PC-9 (cell line): ENCODE data around the gene ANKS1B. TPM values are rescaled to one million over a fixed set of nuclear protein-coding genes. Genes with fewer than 3 reads are reported as not detected.

Experiments
- BruUV-seq: library from RNA; stranded (reverse); fragments of 400-500 nt; replicated peaks from 2 replicates; lab custom pipeline; 2021; lab: Mats Ljungman, UMichigan
- CTCF ChIA-PET: fragments of 300-600 bp; sonication (Branson Sonifier 250); formaldehyde crosslinking; loops from one replicate; lab custom pipeline; 2022; ENCODE audit warnings: antibody characterized with exemption; lab: Charles Lee
- POLR2A ChIA-PET: fragments of 300-600 bp; sonication (Branson Sonifier 250); formaldehyde crosslinking; loops from one replicate; lab custom pipeline; 2022; ENCODE audit warnings: antibody characterized with exemption; ENCODE audit not compliant: unreplicated experiment; lab: Charles Lee
- DNase-seq, 2 experiments: peaks; one replicate each; pipeline versions ENCODE4 v3.0.0 to v3.0.0-alpha.2; 2015 to 2022; ENCODE audit warnings: mixed read lengths in 1 of 2
- H2AFZ ChIP-seq: fragments of 200-600 bp; sonication (generic); 2 replicates; pipeline ENCODE4 v1.8.1; 2017; ENCODE audit warnings: antibody characterized with exemption
- H3F3A ChIP-seq: fragments of 200-600 bp; sonication (generic); 2 replicates; pipeline ENCODE4 v1.8.1; 2017; ENCODE audit warnings: antibody characterized with exemption, mild to moderate bottlenecking, low read depth; ENCODE audit not compliant: insufficient read depth
- H3K27ac ChIP-seq: fragments of 200-600 bp; sonication (generic); 2 replicates; pipeline ENCODE4 v1.6.1; 2016; ENCODE audit warnings: mixed run types
- H3K27me3 ChIP-seq: fragments of 200-600 bp; sonication (generic); 2 replicates; pipeline ENCODE4 v1.6.1; 2016; ENCODE audit warnings: low read depth, mixed run types; ENCODE audit not compliant: insufficient read depth
- H3K36me3 ChIP-seq: fragments of 200-600 bp; sonication (generic); 2 replicates; pipeline ENCODE4 v1.6.1; 2016; ENCODE audit warnings: low read depth, mixed run types
- H3K4me1 ChIP-seq: fragments of 200-600 bp; sonication (generic); replicated peaks from 2 replicates; pipeline ENCODE4 v1.6.1; 2016; ENCODE audit warnings: mixed run types; ENCODE audit not compliant: insufficient read depth
- H3K4me2 ChIP-seq: fragments of 200-600 bp; sonication (generic); 2 replicates; pipeline ENCODE4 v1.6.1; 2017; ENCODE audit warnings: mixed run types
- H3K4me3 ChIP-seq: fragments of 200-600 bp; sonication (generic); 2 replicates; pipeline ENCODE4 v1.6.1; 2016; ENCODE audit warnings: mixed run types
- H3K79me2 ChIP-seq: fragments of 200-600 bp; sonication (generic); 2 replicates; pipeline ENCODE4 v1.6.1; 2017; ENCODE audit warnings: low read depth, mixed run types
- H3K9me2 ChIP-seq: fragments of 200-600 bp; sonication (generic); 2 replicates; pipeline ENCODE4 v1.8.1; 2017; ENCODE audit warnings: mild to moderate bottlenecking; ENCODE audit not compliant: insufficient read depth
- H3K9me3 ChIP-seq: fragments of 200-600 bp; sonication (generic); 2 replicates; pipeline ENCODE4 v1.8.1; 2016; ENCODE audit warnings: low read depth; ENCODE audit not compliant: insufficient read depth
- H4K20me1 ChIP-seq: fragments of 200-600 bp; sonication (generic); 2 replicates; pipeline ENCODE4 v1.8.1; 2017; ENCODE audit not compliant: insufficient read depth
- CTCF ChIP-seq: fragments of 200-600 bp; sonication (generic); conservative IDR thresholded peaks from 2 replicates; pipeline ENCODE4 v1.6.1; 2017; ENCODE audit warnings: mixed run types, antibody characterized with exemption, mild to moderate bottlenecking, moderate library complexity
- EZH2 ChIP-seq: fragments of 200-600 bp; sonication (generic); IDR thresholded peaks from 2 replicates; pipeline ENCODE4 v1.8.0; 2017; ENCODE audit warnings: antibody characterized with exemption, low read depth
- intact Hi-C: fragments of 100-400 bp; cut with micrococcal nuclease; formaldehyde crosslinking; loops from one replicate; pipeline ENCODE4 v1.10.0; 2022; ENCODE audit not compliant: unreplicated experiment
- total RNA-seq: library from RNA; stranded (reverse); gene quantifications from 2 replicates; pipeline ENCODE4 v1.2.3, GENCODE V29; 2021

The ANKS1B gene
- total RNA-seq, 1 experiment from 2014 or later: not detected

GRCh38 chr12:99413751-99414150 lies 571.0 kb downstream of the ANKS1B start:
- H3K4me1 ChIP-seq: no peaks in the 10 kb centered on the region
- no peak overlapping the region for H3K27ac ChIP-seq
- no peaks in the 10 kb centered on the region for H4K20me1 ChIP-seq
- no peaks in the 10 kb centered on the region for H3K9me2 ChIP-seq
- no peak overlapping the region for H2AFZ ChIP-seq
- intact Hi-C loops: no loop called here
- H3K79me2 ChIP-seq: no peaks in the 10 kb centered on the region
- H3K36me3 ChIP-seq: no peaks in the 10 kb centered on the region
- H3K27me3 ChIP-seq: no peaks in the 10 kb centered on the region
- no peaks in the 10 kb centered on the region for H3F3A ChIP-seq
- no TSS peak for BruUV-seq
- no peak overlapping the region for H3K4me2 ChIP-seq
- POLR2A ChIA-PET: no interaction called here
- CTCF ChIA-PET: no interaction called here
- TF ChIP-seq CTCF: no peak
- no peak for TF ChIP-seq EZH2
- no peak for DNase-seq
- H3K9me3 ChIP-seq: no peaks in the 10 kb centered on the region
- no peak overlapping the region for H3K4me3 ChIP-seq

GRCh38 chr12:99393763-99394162 lies 591.0 kb downstream of the ANKS1B start:
- Histone ChIP-seq H3K27ac (no peak overlapping the region), H4K20me1 (no peaks in the 10 kb centered on the region), H3K9me3 (no peaks in the 10 kb centered on the region), H2AFZ (no peak overlapping the region), H3K79me2 (no peaks in the 10 kb centered on the region), H3K36me3 (no peaks in the 10 kb centered on the region), H3K4me3 (no peak overlapping the region), H3F3A (no peaks in the 10 kb centered on the region), H3K4me1 (no peaks in the 10 kb centered on the region), H3K27me3 (no peaks in the 10 kb centered on the region), H3K9me2 (no peaks in the 10 kb centered on the region), H3K4me2 (no peak overlapping the region)
- TF ChIP-seq CTCF (no peak), EZH2 (no peak)
- DNase-seq: no peak
- POLR2A ChIA-PET: no interaction called here
- CTCF ChIA-PET: no interaction called here
- no TSS peak for BruUV-seq
- intact Hi-C loops: loop anchor here (10.0 kb wide), 1 partner anchor 349 kb away; no protein-coding TSS in a partner anchor

- no peak for TF ChIP-seq EZH2
- H3K4me1 ChIP-seq: no peaks in the 10 kb centered on the region
- no TSS peak for BruUV-seq
- no peak overlapping the region for H3K4me3 ChIP-seq
- no peak overlapping the region for H2AFZ ChIP-seq
- intact Hi-C loops: loop anchor here (10.0 kb wide), 1 partner anchor 347 kb away; no protein-coding TSS in a partner anchor
- ChIA-PET POLR2A (no interaction called here), CTCF (no interaction called here)
- H3K27ac ChIP-seq: no peak overlapping the region
- H3K4me2 ChIP-seq: no peak overlapping the region
- no peaks in the 10 kb centered on the region for H3K9me2 ChIP-seq
- H3K36me3 ChIP-seq: no peaks in the 10 kb centered on the region
- H3K27me3 ChIP-seq: no peaks in the 10 kb centered on the region
- H4K20me1 ChIP-seq: no peaks in the 10 kb centered on the region
- no peaks in the 10 kb centered on the region for H3F3A ChIP-seq
- no peaks in the 10 kb centered on the region for H3K9me3 ChIP-seq
- DNase-seq: no peak
- H3K79me2 ChIP-seq: no peaks in the 10 kb centered on the region
These were observed 592.5 kb downstream of the ANKS1B start for GRCh38 chr12:99392091-99392850.
